GM10266 (cell line): Measurements from ENCODE around the gene KRTAP5-7.
A peak's percentile ranks its signal among the peaks of the same experiment; 100 is the strongest.
"Not testable (repeated sequence)": the region's sequence is repeated elsewhere in the genome, so short reads cannot be mapped to it uniquely, and the experiment has no call there.

ENCODE experiments used
- DNase-seq: peaks from one replicate; pipeline ENCODE4 v3.0.0; 2012; ENCODE audit errors: extremely low spot score
- TF ChIP-seq, protein P1 (sequence below): IDR thresholded peaks from 2 replicates; pipeline ENCODE4 v1.5.1; 2012; ENCODE audit warnings: mild to moderate bottlenecking, low read depth; ENCODE audit not compliant: control insufficient read depth, insufficient read depth; ENCODE audit errors: missing control alignments

The KRTAP5-7 gene

DNA sequence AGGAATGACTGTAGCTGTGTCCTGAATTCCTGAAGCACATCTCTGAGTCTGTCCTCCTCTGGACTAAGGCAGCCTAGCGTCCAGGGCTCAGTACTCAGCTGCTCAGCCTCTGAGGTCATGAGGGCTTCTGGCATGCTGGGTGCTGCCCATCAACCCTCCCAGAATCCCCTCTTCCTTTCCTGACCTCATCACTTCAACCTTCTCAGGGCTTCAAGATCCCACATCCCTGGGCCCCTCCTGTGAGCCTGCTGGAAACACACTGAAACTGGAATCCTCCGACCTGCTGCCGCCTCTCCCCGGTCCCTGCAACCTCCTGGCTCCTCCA, 11.6 kb downstream of the KRTAP5-7 start:
- TF ChIP-seq, protein P1, sequence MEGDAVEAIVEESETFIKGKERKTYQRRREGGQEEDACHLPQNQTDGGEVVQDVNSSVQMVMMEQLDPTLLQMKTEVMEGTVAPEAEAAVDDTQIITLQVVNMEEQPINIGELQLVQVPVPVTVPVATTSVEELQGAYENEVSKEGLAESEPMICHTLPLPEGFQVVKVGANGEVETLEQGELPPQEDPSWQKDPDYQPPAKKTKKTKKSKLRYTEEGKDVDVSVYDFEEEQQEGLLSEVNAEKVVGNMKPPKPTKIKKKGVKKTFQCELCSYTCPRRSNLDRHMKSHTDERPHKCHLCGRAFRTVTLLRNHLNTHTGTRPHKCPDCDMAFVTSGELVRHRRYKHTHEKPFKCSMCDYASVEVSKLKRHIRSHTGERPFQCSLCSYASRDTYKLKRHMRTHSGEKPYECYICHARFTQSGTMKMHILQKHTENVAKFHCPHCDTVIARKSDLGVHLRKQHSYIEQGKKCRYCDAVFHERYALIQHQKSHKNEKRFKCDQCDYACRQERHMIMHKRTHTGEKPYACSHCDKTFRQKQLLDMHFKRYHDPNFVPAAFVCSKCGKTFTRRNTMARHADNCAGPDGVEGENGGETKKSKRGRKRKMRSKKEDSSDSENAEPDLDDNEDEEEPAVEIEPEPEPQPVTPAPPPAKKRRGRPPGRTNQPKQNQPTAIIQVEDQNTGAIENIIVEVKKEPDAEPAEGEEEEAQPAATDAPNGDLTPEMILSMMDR: no peak
- DNase-seq: no peak

DNA sequence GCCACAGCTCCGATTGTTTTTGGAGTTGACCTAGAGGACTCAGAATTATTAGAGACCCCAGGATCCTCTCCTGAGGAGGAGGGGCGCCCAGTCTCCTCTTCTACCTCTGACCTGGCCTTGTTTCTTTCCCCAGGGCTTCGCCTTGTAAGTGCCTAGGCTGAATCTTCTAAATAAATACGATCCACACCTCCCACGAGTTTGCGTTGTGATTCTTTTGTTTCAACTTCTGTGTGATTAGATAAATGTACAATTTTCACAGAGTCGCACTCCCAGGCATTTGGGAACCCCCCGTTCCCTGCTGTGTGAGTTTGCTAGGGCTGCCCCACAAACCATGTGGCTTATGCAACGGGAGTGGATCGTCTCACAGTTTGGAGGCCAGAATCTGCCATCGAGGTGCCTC, 11.9 kb downstream of the KRTAP5-7 start:
- DNase-seq: no peak
- TF ChIP-seq, protein P1: no peak

DNA sequence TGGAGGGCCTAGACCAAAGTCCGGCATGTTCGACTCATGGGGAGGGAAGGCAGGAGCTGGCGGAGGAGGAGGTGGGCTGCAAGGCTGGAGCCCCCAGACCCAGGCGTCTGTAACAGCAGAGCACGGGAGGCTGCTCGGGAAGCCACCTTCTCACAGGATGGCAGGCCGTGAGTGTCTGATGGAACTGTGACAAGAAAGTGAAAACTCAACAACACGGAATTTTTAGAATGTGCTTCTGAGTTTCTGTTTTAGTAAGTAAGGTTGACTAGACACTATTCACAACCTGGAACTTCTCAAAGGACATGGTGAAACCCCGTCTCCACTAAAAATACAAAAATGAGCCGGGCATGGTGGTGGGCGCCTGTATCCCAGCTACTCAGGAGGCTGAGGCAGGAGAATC, 12.9 kb downstream of the KRTAP5-7 start:
- DNase-seq: not testable (repeated sequence)

DNA sequence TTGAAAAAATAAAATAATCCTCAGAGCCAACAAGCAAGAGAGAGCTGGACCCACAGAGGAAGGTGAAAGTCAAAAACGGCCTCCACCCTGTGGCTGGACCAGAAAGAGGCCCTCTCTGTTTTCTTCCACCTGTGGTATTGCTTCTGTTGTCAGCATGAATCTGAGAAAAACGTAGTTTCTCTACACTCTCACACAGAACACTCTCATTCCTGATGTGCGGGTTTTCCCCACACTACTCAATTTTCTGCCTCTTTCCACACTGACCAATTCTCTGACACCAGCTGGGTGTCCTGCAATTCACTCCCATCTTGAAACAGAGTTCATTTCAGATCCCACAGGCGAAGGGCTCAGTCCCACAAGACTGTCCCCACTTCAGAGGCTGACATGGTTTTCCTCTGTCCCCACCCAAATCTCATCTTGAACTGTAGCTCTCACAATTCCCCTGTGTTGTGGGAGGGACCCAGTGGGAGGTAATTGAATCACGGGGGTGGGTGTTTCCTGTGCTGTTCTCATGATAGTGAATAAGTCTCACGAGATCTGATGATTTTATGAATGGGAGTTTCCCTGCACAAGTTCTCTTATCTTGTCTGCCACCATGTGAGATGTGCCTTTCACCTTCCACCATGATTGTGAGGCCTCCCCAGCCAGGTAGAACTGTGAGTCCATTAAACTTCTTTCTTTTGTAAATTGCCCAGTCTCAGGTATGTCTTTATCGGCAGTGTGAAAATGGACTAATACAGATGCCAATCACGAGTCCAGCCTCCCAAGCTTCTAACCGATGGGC, 13.6 kb downstream of the KRTAP5-7 start:
- DNase-seq: peak; percentile 53

DNA sequence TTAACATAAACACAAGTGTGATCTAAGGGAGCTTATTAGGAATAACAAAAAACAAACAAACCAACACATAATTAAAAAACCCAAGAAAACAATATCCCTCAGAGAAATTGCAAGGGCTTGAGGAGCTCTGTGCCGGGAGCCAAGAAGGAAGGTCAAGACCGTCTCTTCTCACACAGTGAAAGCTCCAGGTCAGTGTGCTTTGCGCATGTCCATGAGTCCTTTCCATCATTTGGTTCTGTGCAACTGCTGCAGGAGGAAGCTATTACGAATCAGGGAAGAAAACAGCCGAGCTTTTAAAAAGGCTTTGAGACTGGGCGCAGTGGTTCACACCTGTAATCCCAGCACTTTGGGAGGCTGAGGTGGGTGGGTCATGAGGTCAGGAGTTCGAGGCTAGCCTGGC, 15.3 kb downstream of the KRTAP5-7 start:
- DNase-seq: no peak
- TF ChIP-seq, protein P1: no peak

DNA sequence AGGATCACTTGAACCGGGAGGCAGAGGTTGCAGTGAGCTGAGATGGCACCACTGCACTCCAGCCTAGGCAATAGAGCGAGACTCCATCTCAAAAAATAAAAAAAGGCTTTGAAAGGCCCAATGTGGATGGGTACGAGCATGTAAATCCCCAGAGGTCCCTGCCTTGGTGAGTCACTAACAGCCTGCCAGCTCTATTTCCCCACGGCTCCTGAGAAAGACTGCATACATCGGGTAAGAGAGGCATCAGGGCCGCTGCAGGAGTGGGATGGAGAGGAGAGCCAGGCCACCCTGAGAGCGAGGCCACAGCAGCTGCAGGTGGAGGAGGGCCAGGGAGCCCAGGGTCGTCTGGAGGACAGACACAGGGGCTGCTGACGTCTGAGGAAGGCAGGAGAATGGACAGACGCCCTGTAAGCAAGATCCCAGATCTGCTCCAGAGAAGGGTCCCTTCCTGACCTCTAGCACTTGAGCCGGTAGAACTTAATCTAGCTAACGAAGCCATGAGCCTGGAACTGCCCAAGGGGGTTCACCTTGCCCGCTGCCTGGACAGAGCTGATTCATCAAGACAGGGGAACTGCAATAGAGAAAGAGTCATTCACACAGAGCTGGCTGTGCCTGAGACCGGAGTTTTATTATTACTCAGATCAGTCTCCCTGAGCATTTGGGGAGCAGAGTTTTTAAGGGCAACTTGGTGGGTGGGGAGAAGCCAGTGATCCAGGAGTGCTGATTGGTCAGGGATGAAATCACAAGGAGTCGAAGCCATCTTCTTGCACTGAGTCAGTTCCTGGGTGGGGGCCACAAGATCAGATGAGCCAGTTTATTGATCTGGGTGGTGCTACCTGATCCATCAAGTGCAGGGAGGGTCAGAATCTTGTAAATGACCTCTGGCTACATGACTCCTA, 16.1 kb downstream of the KRTAP5-7 start:
- TF ChIP-seq, protein P1: no peak
- DNase-seq: no peak

DNA sequence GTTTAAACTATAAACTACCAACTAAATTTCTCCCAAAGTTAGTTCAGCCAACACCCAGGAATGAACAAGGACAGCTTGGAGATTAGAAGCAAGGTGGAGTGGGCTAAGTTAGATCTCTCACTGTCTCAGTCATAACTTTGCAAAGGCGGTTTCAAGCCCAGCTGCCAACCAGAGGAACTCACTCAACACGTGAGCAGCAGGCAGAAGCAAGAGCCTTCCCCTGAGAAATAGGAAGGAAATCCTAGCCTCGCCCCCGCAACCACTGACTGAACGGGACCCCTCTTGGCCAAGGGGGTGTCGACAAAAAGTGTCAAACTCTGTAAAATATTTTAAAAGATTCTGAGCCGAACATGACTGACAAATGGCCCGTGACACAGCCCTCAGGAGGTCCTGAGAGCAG, 16.8 kb downstream of the KRTAP5-7 start:
- TF ChIP-seq, protein P1: no peak
- no peak for DNase-seq

DNA sequence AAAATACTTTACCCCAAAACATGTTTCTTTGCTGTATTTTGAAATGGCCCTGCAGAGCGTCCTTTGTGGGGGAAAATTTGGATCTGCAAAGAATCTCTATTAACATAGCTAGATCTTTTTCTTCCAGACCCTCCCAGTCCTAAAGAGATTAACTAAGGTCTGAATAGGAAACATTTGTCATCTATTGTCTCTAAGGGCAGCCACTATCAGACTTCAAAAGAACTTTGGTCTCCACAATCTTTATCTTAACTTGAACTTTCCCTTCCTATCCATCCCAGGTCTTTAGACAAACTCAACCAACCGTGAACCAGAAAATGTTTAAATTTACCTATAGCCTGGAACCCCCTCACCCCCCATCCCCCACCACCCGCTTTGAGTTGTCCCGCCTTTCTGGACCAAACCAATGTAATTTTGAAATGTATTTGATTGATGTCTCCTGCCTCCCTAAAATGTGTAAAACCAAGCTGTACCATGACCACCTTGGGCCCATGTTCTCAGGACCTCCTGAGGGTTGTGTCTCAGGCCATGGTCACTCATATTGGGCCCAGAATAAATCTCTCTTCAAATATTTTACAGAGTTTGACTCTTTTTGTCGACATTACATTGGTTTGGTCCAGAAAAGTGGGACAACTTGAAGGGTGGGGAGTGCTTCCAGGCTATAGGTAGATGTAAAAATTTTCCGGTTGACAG, 17.6 kb downstream of the KRTAP5-7 start:
- no peak for DNase-seq
- TF ChIP-seq, protein P1: no peak
